HFFc6 (cell line): Measurements from ENCODE around the gene RBBP4. TPM values are rescaled to one million over a fixed set of nuclear protein-coding genes. Genes with fewer than 3 reads are reported as not detected.

Source experiments
- DNase-seq: peaks from one replicate; pipeline ENCODE4 v3.0.0-alpha.2; 2018
- H3K27ac Mint-ChIP-seq: 2 replicates; pipeline ENCODE4 v1.8.0; 2020; ENCODE audit warnings: mild to moderate bottlenecking, mixed read lengths
- H3K27me3 Mint-ChIP-seq: 2 replicates; pipeline ENCODE4 v1.8.0; 2021; ENCODE audit warnings: mild to moderate bottlenecking, moderate library complexity, mixed read lengths; ENCODE audit not compliant: insufficient read depth
- H3K36me3 Mint-ChIP-seq: 2 replicates; pipeline ENCODE4 v1.8.0; 2021; ENCODE audit warnings: low read depth, mixed read lengths
- H3K4me1 Mint-ChIP-seq: 2 replicates; pipeline ENCODE4 v1.8.0; 2020; ENCODE audit warnings: low read depth, mixed read lengths
- H3K4me3 Mint-ChIP-seq: 2 replicates; pipeline ENCODE4 v1.8.0; 2020; ENCODE audit warnings: mild to moderate bottlenecking, moderate library complexity, mixed read lengths
- H3K9me3 Mint-ChIP-seq: 2 replicates; pipeline ENCODE4 v1.8.0; 2020; ENCODE audit warnings: mild to moderate bottlenecking, mixed read lengths
- total RNA-seq, 6 experiments: library from RNA; stranded (reverse); fragmentation: NEBNext Ultra II Directional; extraction: Animal tissue kit (Norgen Biotek cat#: 25700); gene quantifications; 2 replicates in 1 of 6; 3 replicates in 5 of 6; pipeline ENCODE4 v1.2.3, GENCODE V29; 2021
- TF ChIP-seq, protein P1 (sequence below): fragments of 200-600 bp; sonication (generic); IDR thresholded peaks from 2 replicates; pipeline ENCODE4 v1.5.0; 2021; ENCODE audit warnings: antibody characterized with exemption, mild to moderate bottlenecking

The RBBP4 gene
- total RNA-seq, 6 experiments from 2014 or later = 108 to 137 (median 124) TPM

DNA sequence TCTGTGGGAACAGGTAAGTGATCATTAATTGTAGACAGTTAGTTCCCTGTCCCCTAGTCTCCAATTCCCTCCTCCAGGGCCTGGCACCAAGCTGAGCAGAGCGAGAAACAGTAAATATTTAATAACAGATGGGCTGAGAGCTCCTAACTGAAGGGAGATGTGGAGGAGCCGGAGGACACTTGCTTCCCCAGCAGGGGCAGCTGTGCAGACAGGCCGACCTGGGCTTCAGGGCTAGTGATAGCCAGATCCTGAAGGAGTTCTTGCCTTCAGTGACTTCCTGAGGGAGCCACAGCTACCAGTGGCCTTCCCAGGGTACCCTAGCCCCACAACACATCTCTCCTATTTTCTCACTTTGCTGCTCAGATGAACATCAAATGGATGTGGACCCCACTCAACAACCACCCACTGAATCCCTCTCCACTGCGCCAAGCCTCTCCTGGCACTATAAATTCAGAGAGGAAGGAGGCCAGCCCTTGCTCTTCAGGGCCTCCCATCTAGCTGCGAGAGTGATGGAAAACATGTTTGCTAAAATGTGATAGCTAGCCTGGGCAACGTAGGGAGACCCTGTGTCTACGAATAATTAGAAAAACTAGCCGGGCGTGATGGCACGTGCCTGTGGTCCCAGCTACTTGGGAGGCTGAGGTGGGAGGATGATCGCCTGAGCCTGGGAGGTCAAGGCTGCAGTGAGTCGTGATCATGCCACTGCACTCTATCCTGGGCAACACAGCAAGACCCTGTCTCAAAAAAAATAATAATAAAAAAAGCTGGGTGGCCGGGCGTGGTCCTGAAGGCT is 78.4 kb downstream of the RBBP4 start:
- no peak for DNase-seq
- TF ChIP-seq, protein P1, sequence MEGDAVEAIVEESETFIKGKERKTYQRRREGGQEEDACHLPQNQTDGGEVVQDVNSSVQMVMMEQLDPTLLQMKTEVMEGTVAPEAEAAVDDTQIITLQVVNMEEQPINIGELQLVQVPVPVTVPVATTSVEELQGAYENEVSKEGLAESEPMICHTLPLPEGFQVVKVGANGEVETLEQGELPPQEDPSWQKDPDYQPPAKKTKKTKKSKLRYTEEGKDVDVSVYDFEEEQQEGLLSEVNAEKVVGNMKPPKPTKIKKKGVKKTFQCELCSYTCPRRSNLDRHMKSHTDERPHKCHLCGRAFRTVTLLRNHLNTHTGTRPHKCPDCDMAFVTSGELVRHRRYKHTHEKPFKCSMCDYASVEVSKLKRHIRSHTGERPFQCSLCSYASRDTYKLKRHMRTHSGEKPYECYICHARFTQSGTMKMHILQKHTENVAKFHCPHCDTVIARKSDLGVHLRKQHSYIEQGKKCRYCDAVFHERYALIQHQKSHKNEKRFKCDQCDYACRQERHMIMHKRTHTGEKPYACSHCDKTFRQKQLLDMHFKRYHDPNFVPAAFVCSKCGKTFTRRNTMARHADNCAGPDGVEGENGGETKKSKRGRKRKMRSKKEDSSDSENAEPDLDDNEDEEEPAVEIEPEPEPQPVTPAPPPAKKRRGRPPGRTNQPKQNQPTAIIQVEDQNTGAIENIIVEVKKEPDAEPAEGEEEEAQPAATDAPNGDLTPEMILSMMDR = no peak

DNA sequence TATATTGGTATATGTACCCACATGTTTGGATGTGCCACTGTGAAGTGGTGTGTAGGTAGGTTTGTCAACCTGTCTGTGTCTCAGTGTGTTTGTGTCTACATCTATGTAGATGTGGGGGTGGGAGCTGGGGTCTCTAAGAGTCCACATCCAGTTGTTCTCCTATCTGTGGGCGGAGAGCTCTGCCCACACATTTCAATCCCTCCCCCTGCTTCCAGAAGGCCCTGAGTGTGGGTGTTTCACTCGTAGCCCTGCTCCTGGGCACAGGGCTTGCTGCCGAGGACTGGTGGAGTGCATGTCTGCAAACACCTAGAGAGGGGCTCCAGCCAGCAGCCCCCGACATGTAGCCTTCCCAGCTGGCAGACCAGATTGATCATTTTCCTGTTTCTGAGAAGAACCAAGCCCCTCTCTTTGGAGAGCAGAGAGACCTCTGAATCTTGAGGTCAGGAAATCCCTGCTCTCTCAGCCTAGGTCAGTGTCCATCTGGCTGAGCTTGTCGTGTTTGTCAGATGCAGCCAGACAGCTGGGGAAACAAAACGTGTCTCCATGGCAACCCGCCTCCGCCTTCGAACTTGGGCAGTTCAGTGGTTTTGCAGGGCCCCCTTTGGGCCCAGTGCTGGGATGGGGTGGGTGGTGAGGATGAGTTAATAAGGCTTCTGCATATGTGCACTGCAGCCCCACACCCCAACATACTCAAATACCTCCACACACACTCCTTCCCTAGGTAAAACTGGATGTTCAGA is 82.7 kb downstream of the RBBP4 start:
- no peaks in the 10 kb centered on the region for H3K36me3 Mint-ChIP-seq
- peaks cover 18% of the 10 kb centered on the region for H3K4me1 Mint-ChIP-seq
- H3K27ac Mint-ChIP-seq = no peak overlapping the region
- no peak for DNase-seq
- no peak overlapping the region for H3K4me3 Mint-ChIP-seq
- no peaks in the 10 kb centered on the region; the same call in 1 of the 2 replicates for H3K27me3 Mint-ChIP-seq
- no peaks in the 10 kb centered on the region for H3K9me3 Mint-ChIP-seq
- TF ChIP-seq, protein P1 = no peak

More for the DNA sequence above, 78.4 kb downstream of the RBBP4 start:
- Mint-ChIP-seq H3K27me3 (peaks cover 1% of the 10 kb centered on the region; the same call in 1 of the 2 replicates), H3K4me1 (peaks cover 33% of the 10 kb centered on the region), H3K27ac (no peak overlapping the region), H3K4me3 (no peak overlapping the region), H3K9me3 (no peaks in the 10 kb centered on the region), H3K36me3 (no peaks in the 10 kb centered on the region)

Other genes starting within 250 kb of the RBBP4 start
- gene ZBTB8B, start 186.1 kb upstream of the RBBP4 start, total RNA-seq = not detected
- gene ZBTB8A, start 111.8 kb upstream of the RBBP4 start, total RNA-seq = 1 to 10 TPM; 4.4 to 6.8 (median 5.6) TPM
- 10 to 100 TPM; 44.9 to 52.7 (median 47.4) TPM for gene ZBTB8OS, start 658 bp upstream of the RBBP4 start, total RNA-seq
- gene SYNC, start 51.6 kb downstream of the RBBP4 start, total RNA-seq = 10 to 100 TPM; 40.8 to 51.1 (median 48.1) TPM
- gene YARS1, start 166.2 kb downstream of the RBBP4 start, total RNA-seq = 100 to 1,000 TPM in 4 of 6 experiments, 10 to 100 TPM in 2; 92.5 to 122 (median 107) TPM
- 10 to 100 TPM; 20.0 to 24.9 (median 21.6) TPM for gene S100PBP, start 166.4 kb downstream of the RBBP4 start, total RNA-seq
- under 1 TPM; 0.28 to 0.90 (median 0.58) TPM for gene FNDC5, start 219.7 kb downstream of the RBBP4 start, total RNA-seq
- under 1 TPM in 1 of 6 experiments, not detected in 5; 0.23 TPM for gene HPCA, start 235.3 kb downstream of the RBBP4 start, total RNA-seq